Muscle of leg (tissue), 11 donors: ENCODE measurements around the gene B4GALT1. TPM values are rescaled to one million over a fixed set of nuclear protein-coding genes. Genes with fewer than 3 reads are reported as not detected.
A peak's percentile ranks its signal among the peaks of the same experiment; 100 is the strongest.

Experiments
- DNase-seq: peaks from one replicate; pipeline ENCODE4 v3.0.0; 2013
- H3K27ac ChIP-seq: one replicate; pipeline ENCODE4 v1.5.1; 2013; ENCODE audit warnings: mild to moderate bottlenecking, low read length, control low read depth
- H3K27me3 ChIP-seq: one replicate; pipeline ENCODE4 v1.6.1; 2013; ENCODE audit warnings: low read length; ENCODE audit not compliant: control insufficient read depth, insufficient read depth
- H3K36me3 ChIP-seq: one replicate; pipeline ENCODE4 v1.6.1; 2013; ENCODE audit warnings: low read length; ENCODE audit not compliant: control insufficient read depth, insufficient read depth
- H3K4me1 ChIP-seq: one replicate; pipeline ENCODE4 v1.6.1; 2013; ENCODE audit warnings: low read length; ENCODE audit not compliant: control insufficient read depth, insufficient read depth
- H3K4me3 ChIP-seq: one replicate; pipeline ENCODE4 v1.5.1; 2013; ENCODE audit warnings: low read length, control low read depth
- H3K9me3 ChIP-seq: replicated peaks from 2 replicates; pipeline ENCODE4 v1.6.1; 2013; ENCODE audit warnings: low read depth, low read length; ENCODE audit not compliant: control insufficient read depth
- WGBS: methylation state at CpG from one replicate; pipeline ENCODE4 v1.1.5; 2013; ENCODE audit warnings: missing lambda C conversion rate; ENCODE audit not compliant: insufficient coverage; 5-methylcytosine and 5-hydroxymethylcytosine counted together
- polyA plus RNA-seq, 8 donors: library from polyadenylated mRNA; unstranded; fragments of 120-200 nt; gene quantifications; one replicate each; pipeline versions ENCODE4 v1.2.1 to v1.2.3, GENCODE V29; 2013; ENCODE audit warnings: inconsistent platforms in 1 of 8, low replicate concordance in 1 of 8; ENCODE audit not compliant: insufficient read length in 8 of 8, insufficient read depth in 1 of 8
- total RNA-seq: library from RNA; stranded (reverse); fragments of 120-200 nt; gene quantifications from one replicate; pipeline ENCODE4 v1.2.4, GENCODE V29; 2013

Gene B4GALT1
- total and polyA plus RNA-seq, 9 donors, result 14.6 to 62.7 (median 44.9) TPM

DNA sequence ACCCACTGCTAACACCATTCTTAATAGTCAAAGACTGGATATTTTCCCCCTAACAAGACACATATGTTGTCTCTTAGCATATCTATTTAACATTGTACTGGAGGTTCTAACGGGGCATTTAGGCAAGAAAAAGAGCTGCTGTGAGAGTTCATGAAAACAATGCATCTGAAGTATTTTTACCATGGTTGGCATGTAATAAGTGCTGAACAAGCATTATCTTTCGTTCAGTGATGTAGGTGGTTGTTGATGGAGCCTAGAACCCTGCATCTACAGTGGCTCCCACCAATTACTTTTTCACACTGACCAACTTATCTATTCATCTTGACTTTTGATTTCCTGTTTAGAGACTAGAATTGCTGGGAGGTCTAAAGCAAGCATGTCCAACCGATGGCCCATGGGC is 12.8 kb downstream of the B4GALT1 start:
- no peak for DNase-seq
- Histone ChIP-seq H3K27ac (no peak overlapping the region), H3K4me3 (no peak overlapping the region), H3K36me3 (no peaks in the 10 kb centered on the region), H3K9me3 (no peaks in the 10 kb centered on the region), H3K27me3 (no peaks in the 10 kb centered on the region), H3K4me1 (peaks cover 38% of the 10 kb centered on the region)
- no CpG with 5 or more reads among the region's 3 CpGs for WGBS

DNA sequence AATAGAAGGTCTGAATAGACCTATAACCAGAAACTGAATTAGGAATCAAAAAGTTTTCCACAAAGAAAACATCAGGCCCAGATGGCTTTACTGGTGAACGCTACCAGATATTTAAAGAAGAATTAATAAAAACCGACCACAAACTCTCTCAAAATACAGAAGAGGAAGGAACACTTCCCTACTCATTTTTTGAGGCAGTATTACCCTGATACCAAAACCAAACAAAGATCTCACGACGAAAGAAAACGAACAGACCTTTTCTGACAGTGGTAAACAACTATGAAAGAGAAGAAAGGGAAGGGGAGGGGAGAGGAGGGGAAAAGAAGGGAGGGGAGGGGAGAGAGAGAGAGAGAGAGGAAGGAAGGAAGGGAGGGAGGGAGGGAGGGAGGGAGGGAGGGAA is 13.5 kb downstream of the B4GALT1 start:
- no peak overlapping the region for H3K27ac ChIP-seq
- peaks cover 31% of the 10 kb centered on the region for H3K4me1 ChIP-seq
- no CpG with 5 or more reads among the region's 5 CpGs for WGBS
- no peaks in the 10 kb centered on the region for H3K36me3 ChIP-seq
- DNase-seq, result no peak
- H3K4me3 ChIP-seq, result no peak overlapping the region
- H3K27me3 ChIP-seq, result no peaks in the 10 kb centered on the region
- no peaks in the 10 kb centered on the region for H3K9me3 ChIP-seq

GRCh38 chr9:33153001-33153400 is 14.1 kb downstream of the B4GALT1 start:
- Histone ChIP-seq H3K27ac (no peak overlapping the region), H3K4me3 (no peak overlapping the region), H3K9me3 (no peaks in the 10 kb centered on the region), H3K36me3 (no peaks in the 10 kb centered on the region), H3K27me3 (no peaks in the 10 kb centered on the region), H3K4me1 (peaks cover 26% of the 10 kb centered on the region)
- no CpG with 5 or more reads among the region's 2 CpGs for WGBS
- DNase-seq, result no peak

DNA sequence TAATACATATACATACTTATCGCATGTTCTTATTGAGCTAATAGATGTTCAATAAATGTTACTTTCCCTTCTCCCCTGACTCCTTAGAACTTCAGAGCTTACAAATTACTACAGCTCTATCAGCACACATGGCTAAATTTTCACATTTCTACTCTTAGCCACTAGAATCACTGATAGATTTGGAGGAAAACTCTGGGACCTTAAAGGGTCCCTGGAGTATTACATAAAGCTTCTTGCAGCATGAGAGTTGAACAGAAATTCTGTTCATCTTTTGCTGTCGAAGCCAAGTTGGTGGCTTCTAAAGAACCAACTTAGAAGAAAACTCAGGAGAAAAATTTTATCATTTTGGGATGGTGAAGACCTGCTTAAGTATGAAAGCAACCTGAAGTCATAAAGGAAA is 15.5 kb downstream of the B4GALT1 start:
- no CpG with 5 or more reads among the region's 2 CpGs for WGBS
- H3K27me3 ChIP-seq, result no peaks in the 10 kb centered on the region
- H3K9me3 ChIP-seq, result no peaks in the 10 kb centered on the region
- H3K27ac ChIP-seq, result peak overlapping the region; percentile 68
- DNase-seq, result no peak
- H3K36me3 ChIP-seq, result no peaks in the 10 kb centered on the region
- peaks cover 19% of the 10 kb centered on the region for H3K4me1 ChIP-seq
- no peak overlapping the region for H3K4me3 ChIP-seq

- no peaks in the 10 kb centered on the region for H3K27me3 ChIP-seq
- peak overlapping the region; percentile 68 for H3K27ac ChIP-seq
- WGBS, result no CpG with 5 or more reads among the region's 5 CpGs
- peaks cover 17% of the 10 kb centered on the region for H3K4me1 ChIP-seq
- peak; percentile 82 for DNase-seq
- H3K36me3 ChIP-seq, result no peaks in the 10 kb centered on the region
- no peaks in the 10 kb centered on the region for H3K9me3 ChIP-seq
- no peak overlapping the region for H3K4me3 ChIP-seq
These were observed 16.1 kb downstream of the B4GALT1 start for GRCh38 chr9:33151007-33151557.

- H3K27me3 ChIP-seq, result no peaks in the 10 kb centered on the region
- no peak overlapping the region for H3K4me3 ChIP-seq
- no CpG with 5 or more reads among the region's 4 CpGs for WGBS
- H3K27ac ChIP-seq, result no peak overlapping the region
- peaks cover 18% of the 10 kb centered on the region for H3K4me1 ChIP-seq
- no peak for DNase-seq
- H3K9me3 ChIP-seq, result no peaks in the 10 kb centered on the region
- no peaks in the 10 kb centered on the region for H3K36me3 ChIP-seq
These were observed 18.6 kb downstream of the B4GALT1 start for GRCh38 chr9:33148367-33149014.

- 85% methylated on average over 4 of the region's 7 CpGs for WGBS
- DNase-seq, result no peak
- H3K27ac ChIP-seq, result no peak overlapping the region
- no peaks in the 10 kb centered on the region for H3K9me3 ChIP-seq
- no peaks in the 10 kb centered on the region for H3K36me3 ChIP-seq
- no peaks in the 10 kb centered on the region for H3K27me3 ChIP-seq
- no peak overlapping the region for H3K4me3 ChIP-seq
- H3K4me1 ChIP-seq, result peaks cover 24% of the 10 kb centered on the region
These were observed 19.5 kb downstream of the B4GALT1 start for GRCh38 chr9:33147416-33148169.

DNA sequence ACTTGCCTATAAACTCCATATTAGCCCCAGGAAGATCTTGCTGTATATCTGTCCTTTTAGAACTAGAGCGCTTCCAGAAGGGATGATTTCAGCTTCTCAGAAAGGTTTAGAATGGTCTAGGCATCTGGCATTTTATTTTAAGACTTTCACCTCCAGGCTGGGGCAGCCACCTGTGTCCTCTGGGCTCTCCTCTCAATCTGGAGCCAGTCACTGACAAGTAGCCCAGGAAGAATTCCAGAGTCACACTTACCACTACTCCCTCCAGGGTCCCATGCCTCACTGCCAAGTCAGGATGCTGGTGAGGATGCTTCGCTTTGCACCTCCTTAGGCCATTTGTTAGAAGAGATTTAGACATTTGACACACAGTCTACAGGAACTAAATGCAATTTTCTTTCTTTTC is 20.8 kb downstream of the B4GALT1 start:
- no peaks in the 10 kb centered on the region for H3K9me3 ChIP-seq
- H3K36me3 ChIP-seq, result no peaks in the 10 kb centered on the region
- DNase-seq, result no peak
- no peaks in the 10 kb centered on the region for H3K27me3 ChIP-seq
- peaks cover 28% of the 10 kb centered on the region for H3K4me1 ChIP-seq
- no peak overlapping the region for H3K4me3 ChIP-seq
- no peak overlapping the region for H3K27ac ChIP-seq
- 100% methylated on average over 1 of the region's 2 CpGs for WGBS

- Histone ChIP-seq H3K36me3 (no peaks in the 10 kb centered on the region), H3K4me1 (peaks cover 39% of the 10 kb centered on the region), H3K27ac (no peak overlapping the region), H3K9me3 (no peaks in the 10 kb centered on the region), H3K27me3 (no peaks in the 10 kb centered on the region), H3K4me3 (no peak overlapping the region)
- 54% methylated on average over 2 of the region's 3 CpGs for WGBS
- DNase-seq, result no peak
These were observed 22.6 kb downstream of the B4GALT1 start for GRCh38 chr9:33144551-33144950.

DNA sequence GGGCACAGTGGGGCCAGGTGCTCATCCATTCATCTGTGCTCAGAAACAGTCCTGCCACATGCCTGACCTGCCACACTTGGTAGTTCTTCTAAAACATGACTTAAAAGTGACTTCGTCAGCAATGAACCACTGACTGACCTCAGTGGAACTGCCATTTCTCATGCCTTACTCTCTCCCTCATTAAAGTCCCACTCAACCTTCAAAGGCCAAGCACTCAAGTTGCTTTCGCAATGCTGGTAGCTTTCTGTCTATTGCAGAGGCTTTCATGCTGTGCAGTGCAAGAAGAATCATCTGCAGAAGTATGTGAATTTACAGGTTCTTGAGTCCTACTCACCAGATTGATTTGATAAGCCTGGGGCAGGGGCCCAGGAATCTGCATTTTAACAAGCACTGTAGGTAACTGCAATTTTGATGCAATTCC is 23.9 kb downstream of the B4GALT1 start:
- no peak for DNase-seq
- H3K27ac ChIP-seq, result no peak overlapping the region
- H3K9me3 ChIP-seq, result no peaks in the 10 kb centered on the region
- no peaks in the 10 kb centered on the region for H3K27me3 ChIP-seq
- H3K4me3 ChIP-seq, result no peak overlapping the region
- peaks cover 48% of the 10 kb centered on the region for H3K4me1 ChIP-seq
- 75% methylated on average over 1 of the region's 2 CpGs for WGBS
- no peaks in the 10 kb centered on the region for H3K36me3 ChIP-seq
